Activated naive CD8-positive, alpha-beta T cell treated with anti-CD3 and anti-CD28 coated beads, Interleukin-2, amount 50 U/mL, for 24 hours (primary cell): ENCODE data around the gene ZNF98.

Experiments used
- ATAC-seq: fragments of 150-1000 bp; cut with Tn5 transposase; one replicate; pipeline ENCODE4 v1.10.0; 2021
- DNase-seq: peaks from one replicate; pipeline ENCODE4 v3.0.0; 2021
- H3K27ac Mint-ChIP-seq: one replicate; pipeline ENCODE4 v1.8.0; 2021; ENCODE audit warnings: mild to moderate bottlenecking, mixed read lengths
- H3K27me3 Mint-ChIP-seq: one replicate; pipeline ENCODE4 v1.8.0; 2021; ENCODE audit warnings: mixed read lengths
- H3K36me3 Mint-ChIP-seq: one replicate; pipeline ENCODE4 v1.8.0; 2021; ENCODE audit warnings: low read depth, mixed read lengths
- H3K4me1 Mint-ChIP-seq: one replicate; pipeline ENCODE4 v1.8.0; 2021; ENCODE audit warnings: mixed read lengths
- H3K4me3 Mint-ChIP-seq: one replicate; pipeline ENCODE4 v1.8.0; 2021; ENCODE audit warnings: mild to moderate bottlenecking, moderate library complexity, mixed read lengths
- H3K9me3 Mint-ChIP-seq: one replicate; pipeline ENCODE4 v1.8.0; 2021; ENCODE audit warnings: mixed read lengths

Gene ZNF98

DNA sequence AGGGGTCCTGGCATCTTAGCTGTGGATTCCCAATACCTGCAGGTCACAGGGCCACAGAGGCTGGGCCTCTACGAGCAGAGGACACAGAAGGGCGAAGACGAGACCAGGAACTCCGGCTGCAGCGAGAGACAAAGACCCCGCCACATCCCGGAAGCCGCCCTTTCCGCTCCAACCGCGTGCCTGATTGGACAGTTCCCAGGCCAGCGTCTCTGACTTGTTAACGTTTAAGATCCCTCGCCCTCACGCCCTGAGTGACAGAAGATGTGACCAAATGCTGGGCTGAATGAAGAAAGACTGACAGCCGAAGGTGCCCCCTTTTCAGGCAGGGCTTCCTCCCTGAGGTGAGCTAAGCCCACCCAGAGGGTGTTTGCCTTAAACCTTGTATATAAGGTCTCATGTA, at the start of gene ZNF98:
Gene ZNF98 (minus strand): TSS at position 136 of the 400 bp plus-strand sequence. CDS start 122 bp downstream, at position 14.
- Mint-ChIP-seq H3K4me3 (no peak within 1 kb of the TSS), H3K4me1 (no peaks in the 10 kb centered on the region), H3K36me3 (peaks cover 5% of the 10 kb centered on the region), H3K27me3 (peaks cover 6% of the 10 kb centered on the region), H3K27ac (no peak within 1 kb of the TSS), H3K9me3 (peaks cover 31% of the 10 kb centered on the region)
- DNase-seq (no peak), ATAC-seq (no peak)

DNA sequence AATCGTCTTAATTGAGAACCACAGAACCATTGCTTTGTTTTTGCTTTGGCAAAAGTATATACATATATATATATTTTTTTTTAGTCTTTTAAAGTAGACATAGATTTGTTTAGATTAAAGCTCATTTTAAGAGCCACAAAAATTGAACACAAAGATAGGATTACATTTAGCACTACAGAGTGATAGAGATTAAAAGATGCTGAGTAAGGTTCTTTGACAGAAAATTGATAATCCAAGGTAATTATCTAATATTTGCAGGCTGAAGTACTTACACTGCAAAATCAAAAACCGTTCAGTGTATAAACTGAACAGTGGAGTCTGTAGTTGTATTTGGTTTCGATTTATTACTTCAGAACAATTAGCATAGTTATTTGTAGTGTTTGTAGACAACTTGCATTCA, 24.5 kb upstream of the ZNF98 start:
- Mint-ChIP-seq H3K27me3 (no peaks in the 10 kb centered on the region), H3K9me3 (peaks cover 34% of the 10 kb centered on the region), H3K4me1 (no peaks in the 10 kb centered on the region), H3K4me3 (no peak overlapping the region), H3K36me3 (peaks cover 4% of the 10 kb centered on the region), H3K27ac (no peak overlapping the region)
- no peak for ATAC-seq
- no peak for DNase-seq

DNA sequence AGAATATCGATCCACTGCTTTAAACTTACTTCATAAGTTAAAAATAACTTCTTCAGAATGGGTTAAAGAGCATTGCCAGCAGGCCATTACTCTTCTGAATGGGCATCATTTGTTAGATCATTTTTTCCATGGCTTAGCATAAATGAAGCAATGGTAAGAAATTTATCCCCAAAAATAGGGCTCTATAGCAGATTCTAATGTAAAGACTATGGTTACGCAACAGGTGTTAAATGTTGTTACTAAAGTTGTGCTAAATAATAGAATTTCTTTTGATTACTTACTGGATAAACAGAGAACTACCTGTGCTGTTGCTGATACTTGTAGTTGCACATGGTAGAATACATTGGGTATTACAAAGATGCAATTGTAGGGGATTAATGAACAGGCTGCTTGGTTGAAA, 15.9 kb upstream of the ZNF98 start:
- Mint-ChIP-seq H3K4me1 (no peaks in the 10 kb centered on the region), H3K27ac (no peak overlapping the region), H3K9me3 (peaks cover 27% of the 10 kb centered on the region), H3K4me3 (no peak overlapping the region), H3K27me3 (no peaks in the 10 kb centered on the region), H3K36me3 (no peaks in the 10 kb centered on the region)
- DNase-seq (no peak), ATAC-seq (no peak)

DNA sequence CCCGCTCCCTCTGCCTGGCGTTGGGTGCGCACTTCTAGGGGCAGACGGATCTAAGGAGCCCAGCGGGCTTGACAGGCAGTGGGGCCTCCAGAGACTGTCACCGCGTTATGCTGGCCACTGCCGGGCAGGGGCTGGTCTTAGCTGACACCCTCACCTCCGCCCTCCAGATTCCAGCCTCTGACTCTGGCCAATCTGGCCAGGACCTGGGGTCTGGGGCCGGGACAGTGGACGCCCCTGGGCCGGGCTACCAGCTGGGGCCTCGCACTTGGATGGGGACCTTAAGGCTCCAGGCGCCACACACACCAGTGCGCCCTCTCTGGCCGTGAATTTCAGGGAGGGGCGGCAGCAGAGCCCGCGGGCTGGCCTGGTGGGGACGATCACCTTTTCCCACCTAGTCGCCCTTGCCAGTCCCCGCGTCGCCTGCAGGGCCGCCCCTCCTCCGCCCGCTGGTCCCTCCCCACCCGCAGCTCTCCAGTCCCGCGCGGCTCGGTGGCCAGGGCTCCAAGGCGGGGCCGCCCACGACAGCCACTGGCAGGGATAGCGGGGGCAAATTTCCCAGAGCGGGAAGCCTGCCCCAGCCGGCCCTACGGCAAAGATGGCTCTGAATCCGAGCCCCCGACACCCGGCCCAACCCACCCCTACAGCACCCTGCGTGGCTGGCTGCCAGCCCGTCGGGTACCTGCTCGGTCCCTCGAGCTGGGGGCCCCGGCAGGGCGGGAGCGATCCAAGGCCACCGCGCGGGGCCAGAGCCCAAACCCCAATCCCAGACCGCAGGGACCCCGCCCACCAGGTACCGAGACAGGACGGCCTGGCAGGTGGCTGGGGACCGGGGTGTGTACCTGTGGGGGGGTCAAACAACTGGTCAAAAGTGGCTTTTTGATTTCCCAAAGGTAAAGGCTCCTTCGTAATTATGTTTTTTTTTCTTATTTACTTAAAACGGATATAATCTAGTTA, 6.1 kb upstream of the ZNF98 start:
- no peaks in the 10 kb centered on the region for H3K4me1 Mint-ChIP-seq
- no peak overlapping the region for H3K27ac Mint-ChIP-seq
- peaks cover 20% of the 10 kb centered on the region for H3K9me3 Mint-ChIP-seq
- DNase-seq (no peak), ATAC-seq (no peak)
- peaks cover 6% of the 10 kb centered on the region for H3K27me3 Mint-ChIP-seq
- peaks cover 4% of the 10 kb centered on the region for H3K36me3 Mint-ChIP-seq
- H3K4me3 Mint-ChIP-seq: no peak overlapping the region

DNA sequence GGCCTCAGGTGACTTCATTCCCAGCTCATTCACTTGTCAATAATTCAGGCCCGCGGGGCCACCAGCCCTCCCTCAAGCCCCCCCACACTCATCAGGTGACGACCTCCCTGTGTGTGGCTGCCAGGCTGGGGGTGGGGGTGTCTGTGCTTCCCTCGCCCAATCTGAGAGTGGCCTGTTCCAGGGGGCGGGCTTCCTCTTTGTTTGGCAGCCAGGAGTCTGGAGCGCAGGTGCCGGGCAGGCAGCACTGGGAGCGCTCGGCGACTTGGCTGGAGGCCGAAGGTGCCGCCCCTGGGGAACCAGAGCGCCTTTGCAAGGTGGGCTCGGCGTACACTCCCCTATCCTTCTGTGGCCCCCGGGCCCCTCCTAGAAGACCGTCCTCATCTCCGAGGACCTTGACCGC, 5.4 kb upstream of the ZNF98 start:
- H3K27ac Mint-ChIP-seq: no peak overlapping the region
- H3K36me3 Mint-ChIP-seq: peaks cover 4% of the 10 kb centered on the region
- H3K9me3 Mint-ChIP-seq: peaks cover 20% of the 10 kb centered on the region
- ATAC-seq (no peak), DNase-seq (no peak)
- H3K4me1 Mint-ChIP-seq: no peaks in the 10 kb centered on the region
- H3K27me3 Mint-ChIP-seq: peaks cover 6% of the 10 kb centered on the region
- H3K4me3 Mint-ChIP-seq: no peak overlapping the region

DNA sequence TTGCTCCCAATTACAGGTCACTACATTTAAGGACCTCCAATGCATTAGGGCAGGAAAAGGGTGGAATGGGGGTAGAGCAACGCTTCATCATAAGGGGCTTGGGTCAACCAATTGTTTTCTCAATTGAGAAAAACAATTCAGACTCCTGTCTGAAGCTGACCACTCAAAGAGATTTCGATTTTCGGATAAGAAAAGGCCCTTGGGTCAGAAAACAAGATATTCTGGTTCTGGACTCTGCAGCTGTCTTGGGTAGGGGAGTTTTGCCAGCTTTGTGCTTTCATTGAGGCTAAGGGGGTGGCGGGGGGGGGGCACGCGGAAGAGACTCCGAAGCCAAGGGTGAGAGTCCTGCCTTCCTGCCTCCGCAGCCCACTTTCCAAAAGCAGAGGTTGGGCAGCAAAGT, 4.8 kb upstream of the ZNF98 start:
- Mint-ChIP-seq H3K36me3 (peaks cover 4% of the 10 kb centered on the region), H3K27ac (no peak overlapping the region), H3K27me3 (peaks cover 6% of the 10 kb centered on the region), H3K4me3 (no peak overlapping the region), H3K9me3 (peaks cover 20% of the 10 kb centered on the region), H3K4me1 (no peaks in the 10 kb centered on the region)
- DNase-seq: no peak
- no peak for ATAC-seq

DNA sequence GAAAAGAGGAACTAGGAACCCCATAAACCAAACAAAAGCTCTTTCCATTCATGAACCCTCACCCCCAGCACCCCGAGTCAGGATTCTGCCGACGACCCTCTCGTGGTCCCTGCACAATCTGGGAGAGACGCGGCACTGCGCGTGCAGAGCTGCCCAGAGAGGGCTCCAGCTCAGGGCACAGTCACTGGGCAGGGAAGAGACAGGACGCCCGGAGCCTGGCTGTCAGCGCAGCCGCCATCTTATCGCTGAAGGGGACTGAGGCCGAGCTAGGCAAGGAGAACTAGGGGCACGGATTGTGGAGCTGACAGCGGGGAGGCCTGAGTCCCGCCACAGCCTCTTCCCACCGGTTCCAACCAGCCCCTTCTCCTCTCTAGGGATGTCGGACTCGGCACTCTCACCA, 349 bp downstream of the ZNF98 start:
- ATAC-seq (no peak), DNase-seq (no peak)
- peaks cover 32% of the 10 kb centered on the region for H3K9me3 Mint-ChIP-seq
- H3K4me1 Mint-ChIP-seq: no peaks in the 10 kb centered on the region
- peaks cover 5% of the 10 kb centered on the region for H3K36me3 Mint-ChIP-seq
- no peak overlapping the region for H3K27ac Mint-ChIP-seq
- H3K4me3 Mint-ChIP-seq: no peak overlapping the region
- H3K27me3 Mint-ChIP-seq: peaks cover 5% of the 10 kb centered on the region

DNA sequence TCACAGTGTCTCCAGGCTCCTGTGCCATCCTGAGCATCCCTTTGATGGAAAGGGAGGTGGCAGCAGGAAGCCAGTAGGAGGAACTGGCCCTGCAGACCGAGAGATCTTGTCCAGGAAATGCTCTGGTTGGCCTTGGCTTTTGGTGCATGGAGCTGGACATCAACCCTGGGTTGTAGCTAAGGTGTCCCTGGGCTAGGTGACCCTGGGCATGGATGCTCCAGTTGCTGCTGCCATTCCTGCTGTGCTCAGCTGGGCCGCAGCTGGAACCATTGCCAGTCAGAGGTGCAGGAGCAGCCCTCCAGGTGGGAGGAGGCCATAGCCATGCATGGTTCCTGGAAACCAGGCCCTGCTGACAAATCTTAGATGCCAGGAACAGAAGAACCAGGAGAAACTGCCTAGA, 67.5 kb downstream of the ZNF98 start:
- H3K27ac Mint-ChIP-seq: no peak overlapping the region
- ATAC-seq: no peak
- no peaks in the 10 kb centered on the region for H3K4me1 Mint-ChIP-seq
- H3K9me3 Mint-ChIP-seq: peaks cover 16% of the 10 kb centered on the region
- H3K27me3 Mint-ChIP-seq: no peaks in the 10 kb centered on the region
- no peak for DNase-seq
- H3K36me3 Mint-ChIP-seq: no peaks in the 10 kb centered on the region
- no peak overlapping the region for H3K4me3 Mint-ChIP-seq
